22Rv1 (cell line): ENCODE data around the gene GNG7.

Experiments used
- CTCF ChIP-seq: fragments of 450-650 bp; IDR thresholded peaks from 2 replicates; pipeline ENCODE4 v1.5.1; 2017; ENCODE audit warnings: mild to moderate bottlenecking
- ZFX ChIP-seq: fragments of 450-650 bp; IDR thresholded peaks from 2 replicates; pipeline ENCODE4 v1.6.1; 2017; ENCODE audit warnings: antibody characterized with exemption, borderline replicate concordance

- no peak for TF ChIP-seq CTCF
- TF ChIP-seq ZFX: no peak
These were observed 77.1 kb downstream of the GNG7 start for GRCh38 chr19:2625434-2625833.
